ENCODE measurements around the gene PCBP4. TPM values are rescaled to one million over a fixed set of nuclear protein-coding genes. Genes with fewer than 3 reads are reported as not detected.

The PCBP4 gene
- total RNA-seq, 1 experiment from 2014 or later = 26.4 TPM

DNA sequence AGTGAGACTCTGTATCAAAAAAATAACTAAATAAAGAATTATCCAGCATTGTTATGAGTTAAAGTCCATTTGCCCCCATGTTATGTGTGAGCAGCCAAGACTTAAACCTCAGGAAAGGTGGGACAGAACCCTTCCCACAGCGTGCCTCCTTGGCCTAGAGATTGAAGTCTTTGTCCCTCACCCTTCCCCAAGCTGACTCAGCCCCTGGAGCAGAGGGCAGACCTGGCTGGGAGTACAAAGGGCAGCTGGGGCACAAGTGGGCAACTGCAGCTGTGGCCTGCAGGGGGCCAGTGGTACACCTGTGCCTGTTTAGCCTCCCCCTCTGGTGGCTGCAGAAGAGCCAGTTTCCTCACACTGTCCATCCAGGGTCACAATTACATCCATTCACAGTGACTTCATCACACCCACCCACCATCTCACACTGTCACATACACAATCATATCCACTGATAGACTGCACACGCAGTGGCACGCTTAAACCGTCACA lies 15.1 kb upstream of the PCBP4 start:
- TF ChIP-seq, protein P1, sequence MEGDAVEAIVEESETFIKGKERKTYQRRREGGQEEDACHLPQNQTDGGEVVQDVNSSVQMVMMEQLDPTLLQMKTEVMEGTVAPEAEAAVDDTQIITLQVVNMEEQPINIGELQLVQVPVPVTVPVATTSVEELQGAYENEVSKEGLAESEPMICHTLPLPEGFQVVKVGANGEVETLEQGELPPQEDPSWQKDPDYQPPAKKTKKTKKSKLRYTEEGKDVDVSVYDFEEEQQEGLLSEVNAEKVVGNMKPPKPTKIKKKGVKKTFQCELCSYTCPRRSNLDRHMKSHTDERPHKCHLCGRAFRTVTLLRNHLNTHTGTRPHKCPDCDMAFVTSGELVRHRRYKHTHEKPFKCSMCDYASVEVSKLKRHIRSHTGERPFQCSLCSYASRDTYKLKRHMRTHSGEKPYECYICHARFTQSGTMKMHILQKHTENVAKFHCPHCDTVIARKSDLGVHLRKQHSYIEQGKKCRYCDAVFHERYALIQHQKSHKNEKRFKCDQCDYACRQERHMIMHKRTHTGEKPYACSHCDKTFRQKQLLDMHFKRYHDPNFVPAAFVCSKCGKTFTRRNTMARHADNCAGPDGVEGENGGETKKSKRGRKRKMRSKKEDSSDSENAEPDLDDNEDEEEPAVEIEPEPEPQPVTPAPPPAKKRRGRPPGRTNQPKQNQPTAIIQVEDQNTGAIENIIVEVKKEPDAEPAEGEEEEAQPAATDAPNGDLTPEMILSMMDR (IDR thresholded peaks at IDR 0.05; ENCODE audit: unreplicated experiment) = peak; percentile 60
- Mint-ChIP-seq H3K36me3 (ENCODE audit: insufficient read depth, unreplicated experiment) (peaks cover 6% of the 10 kb centered on the region), H3K4me1 (ENCODE audit: insufficient read depth, unreplicated experiment) (peaks cover 30% of the 10 kb centered on the region), H3K27ac (ENCODE audit: low read depth, unreplicated experiment) (peak overlapping the region; percentile 98), H3K4me3 (ENCODE audit: unreplicated experiment) (peak overlapping the region; percentile 87), H3K27me3 (ENCODE audit: insufficient read depth, unreplicated experiment) (no peaks in the 10 kb centered on the region), H3K9me3 (ENCODE audit: unreplicated experiment) (no peaks in the 10 kb centered on the region)
- ChIA-PET CTCF (interaction anchor here (0.5 to 3.9 kb wide), 14 partner anchors 9 to 141 kb away, joined by 3 to 27 read pairs (median 6); partner anchors contain the start of genes ABHD14B and RRP9), POLR2A (interaction anchor here (0.7 to 6.0 kb wide), 22 partner anchors 9 to 483 kb away, joined by 3 to 93 read pairs (median 5); partner anchors contain the start of genes ABHD14A, ABHD14B, DCAF1 and GLYCTK)
- intact Hi-C loops (cut with micrococcal nuclease) = no loop called here
- BruUV-seq (replicated peaks) = TSS peak; percentile 65
- DNase-seq (ENCODE audit: unreplicated experiment) = peak; percentile 72

DNA sequence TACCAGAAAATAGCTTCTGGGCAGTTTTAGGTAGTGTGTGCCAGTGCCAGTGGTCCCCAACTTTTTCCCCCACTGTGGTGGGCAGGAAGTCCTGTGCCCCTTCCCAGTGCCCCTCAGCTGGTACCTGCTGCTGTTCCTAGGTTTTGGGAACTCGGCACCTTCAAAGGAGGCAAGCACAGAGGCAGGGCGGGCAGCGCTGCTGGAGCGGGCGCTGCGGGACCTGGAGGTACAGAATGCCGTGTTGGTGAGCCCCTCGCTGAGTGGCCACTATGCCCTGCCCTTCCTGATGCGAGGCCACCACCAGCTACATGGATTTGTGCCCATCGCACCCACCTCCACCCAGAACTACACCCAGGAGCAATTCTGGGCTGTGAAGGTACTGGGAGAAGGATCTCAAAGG lies 13.0 kb upstream of the PCBP4 start:
- Mint-ChIP-seq H3K4me1 (ENCODE audit: insufficient read depth, unreplicated experiment) (peaks cover 42% of the 10 kb centered on the region), H3K9me3 (ENCODE audit: unreplicated experiment) (no peaks in the 10 kb centered on the region), H3K27me3 (ENCODE audit: insufficient read depth, unreplicated experiment) (no peaks in the 10 kb centered on the region), H3K36me3 (ENCODE audit: insufficient read depth, unreplicated experiment) (peaks cover 6% of the 10 kb centered on the region), H3K27ac (ENCODE audit: low read depth, unreplicated experiment) (no peak overlapping the region), H3K4me3 (ENCODE audit: unreplicated experiment) (no peak overlapping the region)
- BruUV-seq (replicated peaks) = no TSS peak
- CTCF ChIA-PET = interaction anchor here (0.6 kb wide), 1 partner anchor 15 kb away, joined by 3 read pairs; the partner anchor contains the start of gene RPL29
- intact Hi-C loops (cut with micrococcal nuclease) = no loop called here
- POLR2A ChIA-PET = interaction anchor here (6.0 kb wide), 1 partner anchor 15 kb away, joined by 93 read pairs; the partner anchor contains the start of gene RPL29
- no peak for DNase-seq (ENCODE audit: unreplicated experiment)
- TF ChIP-seq, protein P1 (IDR thresholded peaks at IDR 0.05; ENCODE audit: unreplicated experiment) = no peak

DNA sequence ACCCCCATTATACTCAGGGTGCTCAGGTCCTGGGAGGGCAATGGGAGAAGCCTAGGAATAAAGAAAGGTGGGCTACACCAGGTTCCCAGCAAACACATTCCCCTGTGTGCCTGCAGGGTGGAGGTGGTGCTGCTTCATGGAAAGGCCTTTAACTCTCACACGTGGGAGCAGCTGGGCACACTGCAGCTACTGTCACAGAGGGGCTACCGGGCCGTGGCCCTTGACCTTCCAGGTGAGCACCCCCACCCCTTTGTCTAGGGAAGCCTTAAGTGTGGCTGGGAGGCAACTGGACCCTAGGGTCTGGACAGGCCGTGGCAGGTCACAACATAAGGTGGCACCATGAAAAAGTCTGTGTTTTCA lies 10.9 kb upstream of the PCBP4 start:
- BruUV-seq (replicated peaks) = no TSS peak
- intact Hi-C loops (cut with micrococcal nuclease) = no loop called here
- peak overlapping the region; percentile 54 for H3K27ac Mint-ChIP-seq (ENCODE audit: low read depth, unreplicated experiment)
- H3K9me3 Mint-ChIP-seq (ENCODE audit: unreplicated experiment) = no peaks in the 10 kb centered on the region
- ChIA-PET CTCF (interaction anchor here (0.6 to 0.9 kb wide), 2 partner anchors 17 to 36 kb away, joined by 4 read pairs; partner anchors contain the start of genes PARP3 and RRP9), POLR2A (interaction anchor here (1.0 to 1.6 kb wide), 2 partner anchors 18 to 35 kb away, joined by 4 to 6 read pairs; partner anchors contain the start of gene RPL29)
- TF ChIP-seq, protein P1 (IDR thresholded peaks at IDR 0.05; ENCODE audit: unreplicated experiment) = no peak
- H3K27me3 Mint-ChIP-seq (ENCODE audit: insufficient read depth, unreplicated experiment) = no peaks in the 10 kb centered on the region
- H3K36me3 Mint-ChIP-seq (ENCODE audit: insufficient read depth, unreplicated experiment) = peaks cover 6% of the 10 kb centered on the region
- no peak for DNase-seq (ENCODE audit: unreplicated experiment)
- H3K4me1 Mint-ChIP-seq (ENCODE audit: insufficient read depth, unreplicated experiment) = peaks cover 38% of the 10 kb centered on the region
- H3K4me3 Mint-ChIP-seq (ENCODE audit: unreplicated experiment) = no peak overlapping the region

DNA sequence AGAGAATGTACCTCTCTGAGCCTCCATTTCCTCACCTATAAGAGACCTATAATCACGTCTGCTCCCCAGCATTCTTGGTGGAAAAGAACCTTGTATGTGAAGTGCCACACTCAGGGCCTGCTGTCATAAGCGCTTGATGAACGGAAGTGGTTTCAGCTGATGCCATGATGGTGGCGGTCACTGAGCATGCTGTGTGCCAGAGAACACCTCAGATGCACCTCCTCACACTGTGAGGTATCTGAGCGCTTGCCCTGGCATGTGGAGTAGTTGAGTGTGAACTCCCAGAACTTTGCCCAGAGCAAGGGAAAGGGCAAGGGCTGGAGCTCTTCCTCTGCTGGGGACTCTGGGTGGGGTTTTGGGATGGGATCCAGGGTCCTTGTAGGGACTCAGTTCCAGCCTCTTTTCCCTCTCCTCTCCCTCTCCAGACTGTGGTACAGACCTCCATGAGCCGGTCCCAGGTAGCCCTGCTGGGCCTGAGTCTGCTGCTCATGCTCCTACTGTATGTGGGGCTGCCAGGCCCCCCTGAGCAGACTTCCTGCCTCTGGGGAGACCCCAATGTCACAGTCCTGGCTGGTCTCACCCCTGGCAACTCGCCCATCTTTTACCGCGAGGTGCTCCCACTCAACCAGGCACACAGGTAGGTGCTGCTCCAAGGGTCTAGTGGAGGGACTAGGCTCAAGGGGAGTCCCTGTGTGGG lies 10.3 kb upstream of the PCBP4 start:
- CTCF ChIA-PET = interaction anchor here (0.6 to 1.1 kb wide), 4 partner anchors 9 to 79 kb away, joined by 3 to 4 read pairs (median 3); no protein-coding TSS in a partner anchor

More for the DNA sequence above, 10.3 kb upstream of the PCBP4 start:
- POLR2A ChIA-PET = interaction anchor here (0.9 to 1.6 kb wide), 2 partner anchors 35 to 36 kb away, joined by 5 to 6 read pairs; partner anchors contain the start of gene RRP9
- H3K4me1 Mint-ChIP-seq (ENCODE audit: insufficient read depth, unreplicated experiment) = peaks cover 34% of the 10 kb centered on the region
- intact Hi-C loops (cut with micrococcal nuclease) = no loop called here
- H3K4me3 Mint-ChIP-seq (ENCODE audit: unreplicated experiment) = peak overlapping the region; percentile 21
- peak overlapping the region; percentile 54 for H3K27ac Mint-ChIP-seq (ENCODE audit: low read depth, unreplicated experiment)
- H3K36me3 Mint-ChIP-seq (ENCODE audit: insufficient read depth, unreplicated experiment) = peaks cover 6% of the 10 kb centered on the region
- DNase-seq (ENCODE audit: unreplicated experiment) = no peak
- no peaks in the 10 kb centered on the region for H3K9me3 Mint-ChIP-seq (ENCODE audit: unreplicated experiment)
- BruUV-seq (replicated peaks) = no TSS peak
- TF ChIP-seq, protein P1 (IDR thresholded peaks at IDR 0.05; ENCODE audit: unreplicated experiment) = no peak
- no peaks in the 10 kb centered on the region for H3K27me3 Mint-ChIP-seq (ENCODE audit: insufficient read depth, unreplicated experiment)
